Measurements from ENCODE around the gene PRXL2A.

PRXL2A gene

DNA sequence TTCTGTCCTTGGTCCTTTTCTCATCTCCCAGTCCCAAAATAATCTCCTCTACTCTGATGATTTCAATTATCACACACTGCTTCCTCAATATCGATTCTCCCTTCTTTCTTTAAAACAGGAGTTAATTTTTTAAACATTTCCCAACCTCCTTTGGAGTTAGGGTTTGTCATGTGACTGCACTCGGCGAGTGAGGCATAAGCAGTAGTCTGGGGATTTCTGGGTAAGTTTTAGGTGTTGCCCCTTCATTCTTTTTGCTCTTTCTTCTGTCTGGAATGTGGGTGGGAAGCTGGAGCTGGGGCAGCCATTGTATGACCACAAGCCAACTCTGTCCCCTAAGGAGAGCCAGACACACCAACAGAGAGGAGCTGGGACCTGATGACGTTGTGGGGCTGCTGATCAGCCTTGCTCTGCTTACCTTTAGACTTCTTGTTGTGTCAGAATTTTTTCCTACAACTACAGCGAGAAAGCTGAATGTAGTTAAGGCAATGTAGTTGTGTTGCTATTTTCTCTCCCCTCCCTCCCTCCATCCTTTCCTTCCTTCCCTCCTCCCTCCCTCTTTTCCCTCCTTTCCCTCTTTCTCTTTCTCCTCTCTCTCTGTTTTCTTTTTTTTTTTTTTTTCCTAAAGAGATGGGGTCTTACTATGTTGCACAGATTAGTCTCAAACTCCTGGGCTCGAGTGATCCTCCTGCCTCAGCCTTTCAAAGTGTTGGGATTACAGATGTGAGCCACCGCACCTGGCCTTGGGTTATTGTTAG is 39.3 kb downstream of the PRXL2A start:
- DNase-seq (ENCODE audit: low read depth): no peak

DNA sequence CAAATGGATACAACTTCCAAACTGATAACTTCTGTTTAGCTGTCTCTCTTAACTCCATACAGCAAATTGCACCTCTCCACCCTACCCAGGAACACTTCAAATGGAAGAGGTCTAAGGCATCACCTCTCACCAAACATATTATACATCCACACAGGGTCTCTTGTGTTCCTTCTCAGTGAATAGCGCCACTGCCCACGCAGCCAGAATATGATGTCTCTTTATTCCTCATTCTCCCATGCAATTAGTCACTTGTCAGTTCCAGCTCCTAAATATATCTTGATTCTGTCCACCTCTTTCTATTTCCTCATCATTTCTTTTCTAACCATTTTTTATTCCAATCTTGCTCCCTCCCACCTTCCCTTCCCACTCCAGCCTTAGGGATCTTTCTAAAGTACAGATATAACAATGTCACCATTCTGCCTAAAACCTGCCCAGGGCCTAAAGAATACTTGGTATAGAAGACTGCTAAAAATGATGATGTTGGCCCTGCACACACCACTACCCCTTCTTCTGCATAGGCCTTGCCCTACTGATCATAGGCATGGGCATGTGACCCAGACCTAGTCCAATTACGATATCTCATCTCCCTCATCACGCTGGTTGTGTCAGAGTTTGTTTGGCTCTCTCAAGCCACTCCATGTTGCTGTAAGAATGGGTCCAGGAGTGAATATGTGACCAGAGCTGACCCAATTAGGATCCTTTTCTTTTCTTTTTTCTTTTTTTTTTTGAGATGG is 40.0 kb downstream of the PRXL2A start:
- DNase-seq (ENCODE audit: low read depth): no peak

DNA sequence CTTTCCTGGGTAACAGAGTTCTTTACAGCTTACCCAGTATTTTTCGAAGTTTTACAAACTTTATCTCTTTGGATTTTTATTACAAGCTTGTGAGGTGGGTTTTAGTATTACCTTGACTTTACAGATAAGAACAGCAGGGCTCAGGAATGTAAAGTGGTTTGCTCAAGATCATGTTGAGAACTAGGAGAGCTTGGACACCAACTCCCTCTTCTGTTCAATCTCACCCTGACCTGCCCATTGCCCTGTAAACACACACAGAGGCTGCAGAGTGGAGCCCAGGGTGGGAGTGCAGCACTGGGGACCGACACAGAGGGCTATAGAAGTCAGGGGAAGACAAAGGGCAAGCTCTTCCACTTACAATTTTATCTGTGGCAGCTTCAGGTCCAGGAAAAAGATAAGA is 41.2 kb downstream of the PRXL2A start:
- no peak for DNase-seq (ENCODE audit: low read depth)

DNA sequence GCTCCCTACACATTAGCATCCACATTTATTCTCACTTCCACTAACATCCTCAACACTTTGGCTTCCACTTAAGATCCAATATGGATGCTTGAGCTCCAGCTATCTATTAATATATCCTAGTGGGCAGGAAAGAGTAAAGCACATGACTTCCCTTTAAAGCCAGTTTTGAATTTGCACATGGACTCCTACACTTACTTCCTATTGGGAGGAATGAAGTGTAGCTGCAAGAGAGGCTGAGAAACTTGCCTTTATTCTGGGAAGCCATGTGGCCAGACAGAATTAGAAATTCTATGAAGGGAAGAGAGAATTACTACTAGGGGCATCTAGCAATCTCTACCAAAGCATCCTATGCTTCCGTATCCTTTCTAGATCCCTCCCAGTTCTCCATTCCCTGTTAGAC is 42.8 kb downstream of the PRXL2A start:
- DNase-seq (ENCODE audit: low read depth): no peak

DNA sequence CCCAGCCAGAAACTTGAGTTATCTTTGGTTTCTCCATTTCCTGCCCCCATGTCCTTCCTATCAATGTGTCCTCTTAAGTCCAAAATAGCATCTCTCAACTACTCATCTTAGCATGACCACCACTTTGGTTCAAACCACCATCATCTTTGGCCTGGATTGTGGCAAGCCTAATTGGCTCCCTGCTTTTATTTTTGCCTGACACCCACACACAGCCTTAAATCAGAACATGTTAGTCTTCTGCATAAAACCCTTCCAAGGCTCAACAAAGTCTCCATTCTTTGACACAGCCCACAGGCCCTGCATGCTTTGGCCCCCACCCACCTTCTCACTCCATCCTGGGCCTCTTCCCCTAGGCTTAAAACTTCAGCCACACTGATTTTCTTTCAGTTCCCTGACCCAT is 43.7 kb downstream of the PRXL2A start:
- DNase-seq (ENCODE audit: low read depth): no peak

DNA sequence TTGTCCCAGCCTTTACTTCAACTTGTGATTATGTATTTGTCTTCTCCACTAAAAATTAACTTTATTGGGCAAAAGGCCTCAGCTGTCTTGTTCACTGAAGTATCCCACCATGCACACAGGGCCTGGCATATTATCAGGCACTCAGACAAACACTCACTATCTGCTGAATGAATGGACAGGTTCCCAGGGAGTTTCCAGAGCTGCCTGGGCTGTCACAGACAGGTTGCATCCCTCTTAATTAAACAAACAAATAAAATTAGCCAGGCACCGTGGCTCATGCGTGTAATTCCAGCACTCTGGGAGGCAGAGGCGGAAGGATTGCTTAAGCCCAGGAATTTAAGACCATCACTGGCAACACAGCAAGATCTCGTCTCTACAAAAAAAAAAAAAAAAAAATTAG is 44.3 kb downstream of the PRXL2A start:
- no peak for DNase-seq (ENCODE audit: low read depth)

DNA sequence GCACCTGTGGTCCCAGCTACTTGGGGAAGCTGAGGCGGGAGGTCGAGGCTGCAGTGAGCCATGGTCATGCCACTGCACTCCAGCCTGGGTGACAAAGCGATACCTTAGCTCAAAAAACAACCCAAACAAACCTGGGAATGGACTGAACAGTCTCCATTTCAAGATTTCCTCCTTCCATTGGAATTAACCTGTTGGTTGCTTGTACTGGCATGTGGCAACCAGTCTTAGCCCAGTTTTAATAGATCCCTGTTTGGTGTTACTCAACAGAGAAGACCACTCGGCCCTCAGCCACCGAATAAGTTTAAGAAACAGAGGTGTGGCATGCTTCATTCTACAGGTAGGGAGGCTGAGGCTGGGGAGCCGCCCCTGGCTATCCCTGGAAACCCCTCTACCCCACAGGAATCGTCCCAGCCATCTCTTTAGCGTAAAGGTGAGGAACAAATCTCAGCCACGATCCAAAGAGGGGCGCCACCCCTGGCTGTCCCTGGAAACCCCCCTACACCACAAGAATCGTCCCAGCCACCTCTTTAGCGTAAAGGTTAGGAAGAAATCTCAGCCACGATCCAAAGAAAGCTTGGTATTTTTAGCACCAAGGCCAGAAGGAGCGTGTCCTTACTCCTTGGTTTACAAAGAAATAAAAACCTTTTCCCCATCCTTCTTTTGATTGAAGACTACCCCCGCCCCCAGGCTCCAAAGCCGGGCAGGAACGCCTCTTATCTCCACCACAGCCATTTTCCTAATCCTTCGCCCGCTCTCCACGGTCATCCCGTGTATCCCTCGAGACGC is 44.9 kb downstream of the PRXL2A start:
- DNase-seq (ENCODE audit: low read depth): peak; percentile 8

DNA sequence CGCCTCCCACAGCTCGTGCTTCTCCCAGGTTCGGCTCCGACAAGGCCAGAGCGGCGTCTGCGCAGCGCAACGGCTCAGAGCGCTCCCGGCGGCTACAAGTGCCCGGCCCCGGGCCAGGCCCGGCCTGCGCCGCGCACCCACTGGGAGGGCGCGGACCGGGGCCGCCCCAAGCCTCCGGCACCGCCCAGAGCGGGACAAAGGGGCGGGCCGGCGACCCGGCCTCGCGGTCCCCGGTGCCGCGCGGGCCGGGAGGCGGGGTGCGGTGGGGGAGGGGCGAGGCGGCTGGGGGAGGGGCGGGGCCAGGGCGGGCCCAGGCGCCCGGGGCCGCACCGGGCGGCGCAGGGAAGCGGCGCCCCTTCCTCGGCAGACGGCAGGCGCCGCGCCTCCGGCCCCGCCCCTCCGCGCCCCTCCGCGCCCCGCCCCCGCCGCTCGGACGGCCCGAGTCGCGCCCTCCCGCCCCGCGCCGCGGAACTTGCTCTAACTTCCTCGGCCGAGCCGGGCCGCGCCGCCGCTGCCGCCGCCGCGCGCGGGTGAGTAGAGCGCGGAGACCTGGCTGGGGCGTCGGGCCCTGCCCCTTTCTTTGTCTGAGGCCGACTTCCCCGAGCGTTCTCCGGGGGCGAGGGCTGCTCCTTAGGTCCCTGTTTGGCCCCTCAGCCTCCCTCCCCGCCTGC is 45.6 kb downstream of the PRXL2A start, which contains the start of gene TSPAN14:
Gene TSPAN14 (plus strand): TSS at position 469 of the 671 bp plus-strand sequence. CDS start 34,924 bp downstream, outside the sequence.
- peak; percentile 85 for DNase-seq (ENCODE audit: low read depth)

DNA sequence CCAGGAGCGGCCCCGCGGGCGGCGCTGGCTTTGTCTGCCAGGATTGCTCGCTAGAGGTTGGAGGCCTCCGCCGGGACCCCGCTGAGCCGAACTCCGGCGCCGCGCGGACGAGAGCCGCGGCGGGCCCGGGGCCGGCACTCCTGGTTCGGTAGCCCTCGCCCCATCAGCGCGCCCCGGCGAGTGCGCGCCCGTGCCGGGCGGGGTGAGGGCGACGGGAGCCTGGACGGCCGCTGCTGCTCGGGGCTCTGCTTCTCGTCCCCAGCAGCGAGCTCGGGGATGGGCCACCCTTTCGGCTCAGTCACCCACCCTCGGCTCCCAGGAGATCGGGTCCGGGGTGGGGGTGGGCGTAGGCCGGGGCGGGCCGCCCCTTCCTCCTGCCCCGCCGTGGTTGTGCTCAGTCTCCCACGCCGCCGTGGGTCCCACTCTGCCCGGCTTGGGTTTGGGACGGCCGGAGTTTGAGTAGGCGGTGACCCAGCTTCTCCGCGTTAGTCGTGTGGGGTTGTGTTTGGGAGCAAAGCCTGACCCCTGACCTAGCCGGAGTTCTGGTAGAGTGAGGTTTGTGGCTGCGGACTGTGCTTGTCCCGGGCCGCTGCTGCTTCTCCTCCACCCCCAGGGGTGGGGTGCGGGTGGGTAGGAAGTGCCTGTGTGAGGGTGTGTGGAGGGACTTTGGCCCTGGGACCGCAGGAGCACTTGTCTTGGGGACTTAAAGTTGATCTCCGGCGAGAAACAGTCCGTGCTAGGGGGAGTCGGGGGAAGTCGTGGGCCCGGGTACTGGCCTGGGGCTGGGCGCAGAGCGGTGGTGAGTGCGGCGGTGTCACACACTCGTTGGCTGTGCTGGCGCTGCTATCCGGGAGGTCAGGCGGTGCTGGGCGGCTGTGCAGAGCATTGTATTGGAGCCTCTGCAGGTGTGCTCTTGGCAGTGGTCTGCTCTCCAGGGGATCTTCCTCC is 46.4 kb downstream of the PRXL2A start:
- DNase-seq (ENCODE audit: low read depth): peak; percentile 47

DNA sequence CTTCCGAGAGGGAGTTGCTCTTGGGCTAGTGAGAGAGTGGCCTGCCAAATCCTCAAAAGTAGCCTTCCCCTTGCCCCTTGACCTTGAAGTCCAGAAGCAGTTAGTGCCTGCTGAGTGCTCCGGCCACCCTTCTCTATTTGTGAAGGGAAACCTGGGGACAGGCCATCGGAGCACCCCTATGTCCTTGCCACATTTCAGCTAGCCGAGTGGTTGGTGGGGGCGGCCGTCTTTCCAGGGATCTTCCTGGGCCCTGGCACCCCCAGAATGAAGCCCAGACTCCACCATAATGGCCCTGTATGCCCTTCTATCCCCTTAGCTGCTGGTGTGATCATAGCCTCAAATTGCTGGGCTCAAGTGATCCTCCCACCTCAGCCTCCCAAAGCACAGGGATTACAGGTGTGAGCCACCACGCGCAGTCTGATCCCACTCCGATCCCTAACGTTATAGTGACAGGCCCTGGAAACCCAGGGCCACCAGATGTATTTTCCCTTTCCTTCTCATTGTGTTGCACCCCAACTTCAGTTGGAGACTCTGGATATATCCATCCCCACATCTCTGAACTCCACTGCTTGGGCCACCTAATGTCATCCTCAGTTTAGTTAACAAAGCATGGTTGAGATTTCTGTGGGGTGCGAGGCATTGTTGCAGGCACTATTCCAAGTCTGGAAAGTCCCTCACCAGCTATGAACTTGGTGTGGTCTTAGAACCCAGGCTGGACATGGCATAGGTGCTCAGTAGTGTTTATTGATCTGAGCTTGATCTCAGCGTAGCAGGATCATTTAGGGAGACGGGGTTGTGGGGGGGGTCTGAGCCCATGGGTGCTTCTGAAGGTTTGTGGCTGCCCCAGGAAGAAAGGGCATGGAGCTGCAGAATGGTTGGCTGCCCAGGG is 47.4 kb downstream of the PRXL2A start:
- peak; percentile 22 for DNase-seq (ENCODE audit: low read depth)

DNA sequence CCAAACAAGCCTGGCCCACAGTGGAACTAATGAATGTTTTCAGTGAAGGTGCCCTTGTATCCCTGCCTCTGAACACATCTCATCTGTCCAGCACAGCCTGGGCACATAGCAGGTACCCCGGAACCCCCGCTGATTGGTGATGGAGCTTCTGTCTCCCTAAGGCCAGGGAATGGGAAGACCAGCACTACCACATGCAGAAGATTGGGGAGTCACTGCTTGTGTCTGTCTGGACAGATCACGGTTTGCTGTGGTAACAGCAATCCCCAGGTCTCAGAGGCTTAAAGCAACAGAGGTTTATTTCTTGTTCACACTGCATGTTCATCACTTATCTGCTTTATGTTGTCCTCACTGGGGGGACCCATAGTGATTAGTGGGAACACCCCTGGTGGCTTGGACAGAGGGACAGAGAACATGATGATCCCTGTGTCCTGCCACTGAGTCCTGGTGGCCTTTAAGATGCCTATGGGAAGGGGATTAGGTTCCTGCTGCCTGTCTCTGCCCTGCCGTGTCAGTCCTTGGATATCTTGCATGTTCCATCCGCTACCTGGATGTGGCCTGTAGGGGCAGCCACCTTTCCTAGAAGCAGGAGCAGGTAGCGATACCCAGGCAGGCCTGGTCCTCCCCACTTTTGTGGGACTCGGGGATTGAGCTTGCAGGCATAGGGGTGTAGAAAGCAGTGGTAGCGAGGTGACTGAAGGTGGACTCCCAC is 49.4 kb downstream of the PRXL2A start:
- DNase-seq (ENCODE audit: low read depth): peak; percentile 28

DNA sequence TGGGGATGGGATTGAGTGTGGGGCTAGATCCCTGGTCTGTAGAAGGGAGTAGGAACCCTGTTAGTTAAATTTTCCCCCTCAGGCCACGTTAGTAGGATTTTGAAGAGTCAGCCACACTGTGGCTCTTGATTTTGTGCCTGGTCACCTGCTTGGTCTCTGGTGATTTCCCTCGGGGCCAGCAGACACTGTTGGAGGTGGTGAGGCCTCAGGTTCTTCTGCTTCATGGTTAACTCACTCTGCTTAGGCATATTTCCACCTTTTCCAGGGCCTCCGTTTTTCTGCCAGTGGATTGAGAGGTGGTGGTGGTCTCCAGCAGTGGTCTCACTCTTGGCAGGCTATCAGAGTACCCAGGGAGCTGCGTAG is 49.9 kb downstream of the PRXL2A start:
- no peak for DNase-seq (ENCODE audit: low read depth)

DNA sequence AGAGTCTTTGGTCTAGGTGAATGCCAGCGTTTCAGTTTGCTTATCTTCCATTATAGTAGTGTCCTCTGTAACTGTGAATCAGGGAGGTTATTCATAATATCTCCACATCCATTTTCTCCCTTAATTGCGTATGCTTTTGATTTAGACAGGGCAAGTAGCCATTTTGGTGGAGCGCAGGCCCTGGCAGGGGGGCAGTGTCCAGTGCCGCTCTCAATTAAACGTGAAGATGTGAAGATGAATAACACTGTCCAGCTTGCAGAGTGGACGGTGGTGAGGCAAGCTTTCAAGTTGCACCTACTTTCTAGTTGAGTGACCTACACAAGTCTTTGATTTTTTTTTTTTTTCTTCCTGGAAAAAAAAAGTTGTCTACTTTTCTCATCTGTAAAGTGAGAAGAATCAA is 50.3 kb downstream of the PRXL2A start:
- no peak for DNase-seq (ENCODE audit: low read depth)

DNA sequence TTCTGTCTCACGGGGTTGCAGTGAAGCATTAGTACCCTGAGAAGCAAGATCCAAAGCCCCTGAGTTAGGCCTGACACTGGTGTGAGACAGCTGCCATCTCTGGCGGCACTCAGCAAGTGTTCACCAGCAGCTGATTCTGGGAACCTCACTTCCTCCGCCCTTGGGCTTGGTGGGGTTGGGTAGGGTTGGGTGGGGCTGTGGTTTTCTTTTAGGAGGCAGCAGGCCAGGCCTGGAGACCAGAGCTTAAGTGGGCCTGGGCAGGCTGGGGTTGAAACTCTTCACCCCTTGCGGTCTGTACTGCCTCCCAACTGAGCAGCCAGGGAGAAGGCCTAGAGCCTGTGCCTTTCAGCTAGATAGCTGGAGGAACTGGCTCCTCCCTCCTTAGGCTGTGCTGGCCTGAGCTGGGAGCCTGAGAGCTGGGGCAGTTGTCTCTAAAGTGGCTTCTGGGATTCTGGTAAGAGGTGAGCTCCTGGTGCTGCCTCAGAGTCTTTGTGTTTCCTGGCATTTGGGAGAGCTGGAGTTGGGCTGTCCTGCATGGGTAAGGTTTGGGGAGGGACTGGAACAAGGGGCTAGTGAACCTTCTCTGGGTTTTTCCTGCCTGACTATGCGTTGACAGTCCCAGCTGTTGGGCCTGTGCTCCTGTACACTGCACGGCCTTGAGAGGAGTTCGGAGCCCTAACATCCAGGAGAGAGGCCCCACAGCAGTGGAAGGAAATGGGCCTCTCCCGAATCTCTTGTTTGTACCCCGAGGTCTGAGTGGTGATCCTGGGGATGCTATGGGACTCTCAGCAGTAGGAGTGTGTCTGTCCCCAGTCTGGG is 50.9 kb downstream of the PRXL2A start:
- peak; percentile 87 for DNase-seq (ENCODE audit: low read depth)

DNA sequence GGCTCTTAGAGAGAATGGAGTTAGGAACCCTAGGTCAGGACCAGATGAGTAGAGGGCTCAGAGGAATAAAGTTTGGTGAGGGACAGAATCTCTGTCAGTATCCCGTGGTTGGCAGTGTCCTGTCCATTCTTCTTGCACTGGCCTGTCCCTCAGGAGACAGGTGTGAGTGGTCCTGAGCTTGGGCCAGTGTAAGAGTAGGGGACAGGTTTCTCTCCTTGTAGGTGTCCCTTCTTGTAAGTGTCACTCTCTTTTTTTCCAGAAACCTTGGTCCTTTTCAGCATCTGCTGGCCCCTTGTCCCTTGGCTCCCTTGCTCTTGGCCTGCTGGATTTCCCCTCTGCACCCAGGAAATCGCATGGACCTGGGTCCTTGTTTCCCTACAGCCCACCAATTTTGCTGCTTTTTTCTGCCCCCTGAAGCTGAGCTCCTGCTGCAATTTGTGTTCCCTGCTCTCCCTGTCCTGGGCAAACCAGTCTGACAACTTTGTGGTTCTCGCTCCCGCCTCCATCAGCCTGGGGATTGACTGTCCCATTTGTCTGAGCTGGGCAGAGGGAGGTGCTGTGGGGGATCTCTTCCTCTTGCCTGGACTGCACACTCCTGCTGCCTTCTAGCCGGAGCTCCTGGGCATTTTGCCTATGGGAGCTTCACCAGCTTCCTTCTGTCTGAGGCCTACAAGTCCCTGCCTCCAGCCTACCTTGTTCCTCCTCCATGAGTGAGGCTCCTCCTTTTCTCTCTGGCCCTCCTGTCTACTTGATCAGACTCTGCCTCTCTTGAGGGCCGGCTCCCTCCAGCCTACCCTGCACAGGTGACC is 52.3 kb downstream of the PRXL2A start:
- peak; percentile 43 for DNase-seq (ENCODE audit: low read depth)

DNA sequence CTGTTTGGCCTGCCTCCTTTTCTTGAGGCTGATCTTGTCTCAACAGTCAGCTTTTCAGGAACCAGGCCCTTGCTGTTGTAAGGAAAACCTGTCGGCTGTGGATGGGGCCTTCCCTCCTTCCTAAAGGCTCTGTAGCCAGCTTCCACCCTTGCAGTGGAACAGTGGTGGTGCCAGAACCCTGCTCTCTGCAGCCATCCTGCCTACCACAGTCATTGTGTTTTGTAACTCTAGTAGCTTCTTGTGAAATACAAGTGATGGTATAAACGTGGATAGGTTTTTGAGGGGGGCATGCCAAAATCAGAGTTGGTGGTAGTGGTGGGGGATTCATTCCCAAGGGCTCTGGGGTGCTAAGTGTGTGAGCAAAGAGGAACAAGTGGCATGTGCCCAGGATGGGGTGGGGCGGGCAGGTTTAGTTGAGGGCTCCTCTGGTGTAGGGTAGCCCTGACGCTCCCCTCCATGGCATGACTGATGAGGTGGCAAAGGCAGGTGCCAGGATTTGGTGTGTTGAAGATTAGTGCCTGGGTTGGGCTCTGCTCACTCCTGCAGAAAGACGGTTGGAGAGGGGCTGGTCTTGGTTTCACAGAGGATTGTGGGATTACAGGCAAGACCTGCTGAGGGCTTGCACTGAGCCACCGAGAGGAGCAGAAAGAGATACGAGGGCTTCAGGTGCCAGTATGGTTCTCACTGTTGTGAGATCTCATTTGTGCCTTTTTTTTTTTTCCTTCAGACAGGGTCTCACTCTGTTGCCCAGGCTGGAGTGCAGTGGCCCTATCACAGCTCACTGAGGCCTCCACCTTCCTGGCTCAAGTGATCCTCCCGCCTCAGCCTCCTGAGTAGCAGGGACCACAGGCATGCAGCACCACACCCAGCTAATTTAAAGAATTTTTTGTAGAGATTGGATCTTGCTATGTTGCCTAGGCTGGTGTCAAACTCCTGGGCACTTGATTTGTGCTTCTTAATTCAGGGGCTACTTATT is 53.1 kb downstream of the PRXL2A start:
- DNase-seq (ENCODE audit: low read depth): peak; percentile 11

Data from ELR (cell line).